22Rv1 (cell line): ENCODE measurements around the gene TM9SF4.

ENCODE experiments used
- CTCF ChIP-seq: fragments of 450-650 bp; IDR thresholded peaks from 2 replicates; pipeline ENCODE4 v1.5.1; 2017; ENCODE audit warnings: mild to moderate bottlenecking
- ZFX ChIP-seq: fragments of 450-650 bp; IDR thresholded peaks from 2 replicates; pipeline ENCODE4 v1.6.1; 2017; ENCODE audit warnings: antibody characterized with exemption, borderline replicate concordance

GRCh38 chr20:32184961-32185603, 75.6 kb downstream of the TM9SF4 start:
- TF ChIP-seq CTCF (no peak), ZFX (no peak)
